DMS114 treated with DMSO at 0.1 percent for 48 hours (cell line): Measurements from ENCODE around the gene GSG1L.

Experiments
- DNase-seq: peaks from one replicate; lab custom pipeline; 2025; ENCODE audit not compliant: unreplicated experiment; lab: John Stamatoyannopoulos, UW

Gene GSG1L

GRCh38 chr16:28063591-28064061 is at the start of gene GSG1L:
TSS of gene GSG1L (minus strand) at chr16:28063714. CDS start at chr16:28063424, 290 bp downstream.
- DNase-seq = no peak

- no peak for DNase-seq
Measured at GRCh38 chr16:28112908-28113307, 49.4 kb upstream of the GSG1L start.

- DNase-seq = no peak
Measured at GRCh38 chr16:28110977-28111376, 47.5 kb upstream of the GSG1L start.

- no peak for DNase-seq
Measured at GRCh38 chr16:28110479-28110878, 47.0 kb upstream of the GSG1L start.

GRCh38 chr16:28110074-28110473 is 46.6 kb upstream of the GSG1L start:
- no peak for DNase-seq

GRCh38 chr16:28108590-28109247 is 45.2 kb upstream of the GSG1L start:
- no peak for DNase-seq

GRCh38 chr16:28107232-28107631 is 43.7 kb upstream of the GSG1L start:
- DNase-seq = no peak

GRCh38 chr16:28106467-28107215 is 43.1 kb upstream of the GSG1L start:
- DNase-seq = no peak

GRCh38 chr16:28105954-28106353 is 42.4 kb upstream of the GSG1L start:
- DNase-seq = no peak

GRCh38 chr16:28105297-28105696 is 41.8 kb upstream of the GSG1L start:
- no peak for DNase-seq

- no peak for DNase-seq
Measured at GRCh38 chr16:28104404-28104803, 40.9 kb upstream of the GSG1L start.

- DNase-seq = no peak
Measured at GRCh38 chr16:28103516-28104170, 40.1 kb upstream of the GSG1L start.

- no peak for DNase-seq
Measured at GRCh38 chr16:28101533-28101890, 38.0 kb upstream of the GSG1L start.

- no peak for DNase-seq
Measured at GRCh38 chr16:28100810-28101532, 37.5 kb upstream of the GSG1L start.

- no peak for DNase-seq
Measured at GRCh38 chr16:28098959-28099945, 35.7 kb upstream of the GSG1L start.

- DNase-seq = no peak
Measured at GRCh38 chr16:28098171-28098958, 34.9 kb upstream of the GSG1L start.

GRCh38 chr16:28096983-28097899 is 33.7 kb upstream of the GSG1L start:
- DNase-seq = no peak

- DNase-seq = no peak
Measured at GRCh38 chr16:28093385-28093725, 29.8 kb upstream of the GSG1L start.
